NOMO-1 (cell line): ENCODE measurements around the gene HOXA5.

Experiments used
- DNase-seq, 2 experiments: peaks; one replicate each; lab custom pipeline; 2025; ENCODE audit not compliant: unreplicated experiment in 2 of 2; lab: John Stamatoyannopoulos, UW

HOXA5 gene

DNA sequence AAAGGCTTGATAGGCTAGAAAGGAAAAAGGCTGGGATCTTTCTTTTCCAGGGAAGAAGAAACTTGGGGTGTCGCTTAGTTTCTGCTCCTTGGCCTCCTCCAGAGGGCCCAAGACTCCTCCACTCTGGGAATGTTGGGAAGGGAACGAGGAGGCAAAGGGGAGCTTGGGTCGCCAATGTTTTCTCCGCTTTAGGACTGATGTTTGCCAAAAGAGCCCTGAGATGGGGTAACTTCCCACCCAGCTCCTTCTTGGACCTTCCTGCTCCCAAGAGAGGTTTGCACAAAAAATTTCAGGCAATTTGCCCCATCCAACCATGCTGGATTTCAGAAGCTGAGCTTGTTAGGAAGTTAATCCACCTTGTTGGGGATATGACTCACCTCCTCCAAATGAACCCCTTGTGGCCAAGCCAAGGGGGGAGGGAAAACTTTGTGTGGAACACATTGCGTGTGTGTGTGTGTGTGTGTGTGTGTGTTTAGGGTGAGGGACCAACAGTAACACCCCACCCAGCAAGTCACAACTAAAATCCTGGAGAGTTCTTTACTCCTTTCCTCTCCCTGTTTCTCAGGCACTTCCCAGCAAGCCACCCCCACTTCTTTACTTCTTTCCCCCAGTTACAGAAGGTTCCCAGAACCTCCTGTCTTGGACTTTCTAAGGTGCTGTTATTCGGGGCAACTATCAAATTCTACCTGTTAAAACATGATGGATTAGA, 32.3 kb downstream of the HOXA5 start:
- DNase-seq, result no peak

DNA sequence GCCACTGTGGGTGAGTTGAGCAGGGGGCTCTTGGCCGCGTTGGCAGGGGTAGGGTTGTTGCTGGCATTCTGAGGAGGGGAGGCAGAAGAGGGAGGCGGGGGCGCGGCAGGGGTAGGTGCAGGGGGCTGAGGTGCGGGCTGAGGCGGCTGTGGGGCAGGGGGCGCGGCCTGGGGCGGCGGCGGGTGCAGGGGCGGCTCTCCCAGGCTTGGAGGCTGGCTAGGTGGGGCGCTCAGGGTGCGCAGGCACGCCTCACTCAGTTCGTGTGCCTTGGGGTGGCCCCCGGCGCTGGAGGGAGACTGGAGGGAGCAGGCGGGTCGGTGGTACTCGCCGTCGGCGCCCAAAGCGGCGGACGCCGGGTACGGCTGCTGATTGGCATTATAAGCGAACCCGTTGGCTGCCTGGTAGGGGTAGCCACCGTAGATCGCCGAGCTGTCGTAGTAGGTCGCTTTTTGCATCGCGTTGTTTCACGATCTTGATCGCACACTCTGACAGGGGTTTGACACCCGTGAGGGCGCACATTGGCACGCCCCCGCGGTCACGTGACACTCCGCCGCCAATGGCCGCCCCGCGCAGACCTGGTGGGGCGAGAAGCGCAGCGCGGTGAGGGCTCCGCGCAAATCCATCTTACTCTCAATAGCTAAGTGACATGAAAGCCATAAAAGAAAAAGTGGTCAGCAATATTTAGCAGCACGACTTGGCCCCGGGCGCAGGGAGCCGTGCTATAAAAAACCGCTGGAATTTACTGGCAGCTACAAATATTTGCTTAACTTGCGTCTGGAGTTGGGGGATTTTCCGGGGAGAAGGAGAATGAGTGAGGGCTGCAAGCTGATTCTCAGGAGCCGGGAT, 33.1 kb downstream of the HOXA5 start:
- no peak for DNase-seq

DNA sequence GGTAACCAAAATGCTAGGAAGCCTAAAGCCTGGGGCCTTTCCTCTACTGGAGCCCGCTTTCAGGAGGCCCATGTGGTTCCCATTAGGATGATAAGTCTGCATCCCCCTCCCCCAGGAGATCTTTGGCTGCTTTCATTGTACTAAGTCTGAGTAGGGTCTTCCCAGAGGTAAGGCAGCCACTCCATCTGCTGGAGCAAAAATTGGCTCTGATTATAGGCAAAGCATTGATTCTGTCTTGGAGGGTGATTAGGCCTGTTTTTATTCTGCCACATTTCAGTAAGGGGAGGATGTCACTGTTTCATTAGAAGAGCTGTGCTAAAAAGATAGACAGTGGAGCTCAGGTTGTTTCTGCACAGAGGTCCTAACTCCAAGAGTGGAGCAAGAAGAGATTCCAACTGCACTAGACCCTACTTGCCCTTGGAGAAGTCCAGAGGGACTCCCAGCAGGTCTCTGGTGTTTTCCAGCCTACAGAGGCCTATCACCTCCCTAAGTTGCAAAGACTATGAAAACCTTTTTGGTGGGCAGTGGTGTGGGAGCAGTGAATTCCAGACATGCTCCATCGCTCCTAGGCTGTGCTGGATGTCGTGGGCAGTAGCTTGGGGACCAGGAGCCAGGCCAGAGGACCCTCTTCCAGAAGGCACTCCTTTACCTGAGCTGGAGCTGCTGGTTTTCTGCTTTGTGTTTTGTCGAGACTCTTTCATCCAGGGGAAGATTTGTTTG, 33.9 kb downstream of the HOXA5 start:
- DNase-seq, result no peak

DNA sequence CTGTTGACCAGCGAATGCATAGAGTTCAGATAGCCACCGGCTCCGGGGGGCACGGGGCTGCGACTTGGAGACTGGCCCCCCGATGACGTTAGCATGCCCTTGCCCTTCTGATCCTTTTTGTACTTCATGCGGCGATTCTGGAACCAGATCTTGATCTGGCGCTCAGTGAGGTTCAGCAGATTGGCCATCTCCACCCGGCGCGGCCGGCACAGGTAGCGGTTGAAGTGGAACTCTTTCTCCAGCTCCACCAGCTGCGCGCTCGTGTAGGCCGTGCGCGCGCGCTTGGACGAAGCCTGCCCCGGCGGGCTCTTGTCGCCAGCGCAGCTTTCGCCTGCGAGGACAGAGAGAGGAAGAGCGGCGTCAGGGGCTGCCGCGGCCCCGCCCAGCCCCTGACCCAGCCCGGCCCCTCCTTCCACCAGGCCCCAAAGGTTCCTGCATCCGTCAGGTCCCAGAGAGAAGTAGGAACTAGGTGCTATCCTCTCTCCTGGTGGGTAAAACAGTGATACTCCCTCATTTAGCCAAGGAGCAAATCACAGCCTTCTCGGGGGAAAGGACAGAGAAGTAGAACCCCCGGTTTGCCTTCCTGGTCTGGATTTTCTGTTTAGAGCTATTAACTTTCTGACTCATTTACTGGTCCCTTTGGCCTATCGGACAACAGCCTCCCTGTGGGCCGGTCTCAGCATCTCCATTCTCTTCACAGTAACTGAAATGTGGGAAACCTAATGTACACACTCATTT, 34.9 kb downstream of the HOXA5 start:
- no peak for DNase-seq

DNA sequence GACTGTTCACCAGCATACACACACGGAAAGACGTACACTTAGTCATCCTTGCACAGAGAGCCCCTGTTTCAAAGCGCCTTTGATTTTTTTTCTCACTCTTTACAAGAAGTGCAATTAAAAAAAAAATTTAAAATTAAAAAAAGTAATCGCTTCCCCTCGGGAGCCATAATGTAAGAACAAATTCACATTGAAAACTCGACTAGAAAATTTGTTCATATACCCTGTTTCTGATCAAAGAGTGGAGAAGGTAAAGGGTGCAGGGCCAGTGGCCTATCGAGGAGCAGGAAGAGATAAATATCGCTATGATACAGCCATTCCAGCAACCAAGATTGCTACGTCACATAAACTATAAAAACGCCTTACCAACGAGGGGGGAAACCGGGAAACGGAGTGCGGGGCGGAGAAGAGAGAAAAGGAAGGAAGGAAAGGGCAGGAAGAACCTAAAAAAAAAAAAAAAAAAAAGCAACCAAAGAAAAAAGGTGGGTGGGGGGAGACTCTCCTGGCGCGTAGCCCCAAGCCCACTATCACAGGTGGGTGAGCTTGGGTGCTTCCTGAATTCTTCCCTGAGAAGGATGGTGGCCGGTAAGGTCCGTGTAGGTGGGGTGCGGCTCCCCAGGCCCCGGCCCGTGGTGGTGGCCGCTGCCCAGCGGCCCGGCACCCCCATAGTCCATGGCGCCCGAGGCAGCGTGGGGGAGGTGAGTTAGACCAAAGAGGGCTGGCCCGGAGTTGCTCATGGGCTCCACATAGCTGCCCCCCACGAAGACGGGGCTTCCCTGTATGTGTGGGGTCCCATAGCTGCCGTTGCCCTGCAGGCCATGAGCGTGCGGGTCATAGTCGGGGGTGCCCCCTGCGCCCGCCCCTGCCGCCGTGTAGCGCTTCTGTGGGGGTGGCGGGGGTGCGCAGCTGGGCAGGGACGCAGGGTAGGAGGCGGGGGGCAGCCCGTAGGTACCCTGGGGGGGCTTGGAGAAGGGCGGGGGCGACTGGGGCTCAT, 35.8 kb downstream of the HOXA5 start:
- no peak for DNase-seq

DNA sequence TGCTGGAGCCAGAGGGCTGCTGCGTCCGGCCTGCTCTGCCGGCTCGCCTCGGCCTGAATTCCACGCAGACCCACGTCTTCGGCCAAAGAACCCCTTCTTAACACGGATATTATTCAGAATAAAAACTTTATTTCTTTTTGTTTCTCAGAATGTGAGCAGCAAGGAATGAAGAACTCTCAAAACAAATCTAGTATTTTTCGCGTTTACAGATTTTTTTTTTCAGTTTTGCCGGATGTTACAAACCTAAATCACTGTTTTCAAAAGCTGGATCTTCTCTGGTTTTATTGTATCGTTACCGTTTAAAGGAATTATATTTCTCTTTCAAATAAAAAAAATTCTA, 36.6 kb downstream of the HOXA5 start:
- no peak for DNase-seq

DNA sequence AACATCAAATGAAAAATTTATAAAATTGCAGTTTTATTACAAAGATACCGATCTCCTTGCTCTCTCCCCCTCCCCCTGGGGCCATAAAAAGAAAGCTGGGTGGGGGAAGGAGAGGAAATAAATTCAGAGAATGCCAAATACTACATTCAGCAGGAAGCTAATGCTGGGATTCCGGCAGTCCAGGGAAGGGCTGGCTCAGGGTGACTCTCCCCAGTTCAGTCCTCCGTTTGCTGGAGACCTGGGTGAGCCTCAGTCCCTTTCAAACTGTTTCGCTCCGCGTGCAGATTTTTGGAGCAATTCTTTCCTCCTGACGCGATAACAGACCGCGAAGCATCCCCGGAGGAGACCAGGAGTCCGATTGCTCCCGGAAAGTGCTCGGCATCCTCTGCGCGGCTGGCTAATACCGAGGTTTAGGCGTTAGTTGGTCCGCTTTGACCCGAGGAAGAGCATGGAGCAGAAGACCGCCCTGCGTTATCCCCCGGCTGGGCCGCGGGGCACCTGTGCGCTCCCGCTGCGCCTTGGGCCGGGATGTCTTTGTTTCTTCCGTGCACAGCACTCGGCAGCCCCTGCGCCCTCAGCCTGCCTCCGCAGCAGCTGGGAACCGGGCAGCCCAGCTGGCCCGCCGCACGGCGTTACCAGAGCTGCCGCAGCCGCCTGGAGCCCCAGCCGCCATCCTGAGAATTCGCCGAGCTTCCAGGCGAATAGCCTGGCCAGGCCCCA, 37.1 kb downstream of the HOXA5 start:
- no peak for DNase-seq

DNA sequence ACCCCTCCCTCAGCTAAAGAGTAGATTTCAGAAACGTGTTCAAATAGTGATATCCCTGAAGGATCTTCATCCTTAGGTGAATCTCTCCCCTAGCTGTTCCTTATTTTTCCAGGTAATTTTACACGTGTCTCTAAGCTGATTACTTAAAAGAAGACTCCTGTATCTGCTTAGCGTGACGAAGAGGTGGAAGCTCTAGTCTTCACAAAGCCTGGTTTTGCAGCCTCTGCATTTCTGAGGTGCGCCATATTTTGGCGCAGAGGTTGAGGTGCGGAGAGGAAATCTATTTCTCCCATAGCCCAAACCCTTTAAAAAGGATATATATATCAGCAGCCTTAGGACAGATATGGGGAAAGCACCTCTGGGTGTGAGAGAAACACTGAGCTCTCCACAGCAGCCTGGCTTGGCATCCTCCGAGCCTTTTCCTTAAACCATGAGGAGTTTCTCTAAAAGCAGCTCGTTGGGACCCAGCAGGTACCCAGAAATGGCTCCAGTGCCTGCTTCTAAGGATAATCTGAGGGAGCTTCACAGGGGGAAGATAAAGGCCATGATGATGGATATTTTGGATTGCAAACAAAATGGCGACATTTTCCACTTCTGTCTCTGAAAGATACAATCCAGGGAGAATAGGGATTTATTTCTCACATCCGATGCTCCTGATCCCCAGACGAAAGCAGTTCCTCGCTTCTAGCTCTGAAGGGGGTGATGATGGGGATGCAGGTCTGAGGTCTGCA, 38.0 kb downstream of the HOXA5 start:
- no peak for DNase-seq

DNA sequence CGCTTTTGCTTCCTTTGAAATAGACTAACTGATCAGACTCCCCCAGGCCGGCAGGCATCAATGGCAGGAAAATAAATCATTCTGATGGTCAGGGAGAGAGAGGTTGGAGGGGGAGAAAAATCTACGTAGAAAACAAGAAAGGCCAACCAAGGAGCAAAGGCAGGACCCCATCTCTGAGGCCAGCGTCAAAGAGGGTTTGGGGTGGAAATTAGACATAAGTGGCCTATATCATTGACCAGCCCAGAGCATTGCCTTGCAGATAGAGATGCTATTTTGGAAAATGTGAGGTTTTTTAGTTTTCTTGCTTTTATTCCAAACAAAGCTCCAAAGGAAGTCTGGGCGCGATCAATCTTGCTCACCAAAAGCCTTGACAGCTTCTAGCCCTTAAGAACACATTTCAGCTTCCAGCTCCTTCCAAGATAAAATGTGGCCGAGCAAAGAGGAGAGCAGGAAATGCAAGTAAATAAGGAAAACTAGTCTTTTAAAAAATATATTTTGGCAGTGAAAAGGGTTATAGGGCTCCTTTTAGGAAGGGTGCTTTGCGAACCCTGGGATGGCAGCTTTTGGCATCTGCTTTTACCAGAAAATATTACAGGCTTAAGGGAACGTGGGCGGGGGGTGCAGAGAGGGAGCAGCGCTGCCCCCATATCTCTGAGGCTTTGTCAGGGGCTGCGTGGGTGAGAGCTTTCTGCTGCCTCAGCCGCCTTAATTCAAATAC, 39.0 kb downstream of the HOXA5 start:
- no peak for DNase-seq

DNA sequence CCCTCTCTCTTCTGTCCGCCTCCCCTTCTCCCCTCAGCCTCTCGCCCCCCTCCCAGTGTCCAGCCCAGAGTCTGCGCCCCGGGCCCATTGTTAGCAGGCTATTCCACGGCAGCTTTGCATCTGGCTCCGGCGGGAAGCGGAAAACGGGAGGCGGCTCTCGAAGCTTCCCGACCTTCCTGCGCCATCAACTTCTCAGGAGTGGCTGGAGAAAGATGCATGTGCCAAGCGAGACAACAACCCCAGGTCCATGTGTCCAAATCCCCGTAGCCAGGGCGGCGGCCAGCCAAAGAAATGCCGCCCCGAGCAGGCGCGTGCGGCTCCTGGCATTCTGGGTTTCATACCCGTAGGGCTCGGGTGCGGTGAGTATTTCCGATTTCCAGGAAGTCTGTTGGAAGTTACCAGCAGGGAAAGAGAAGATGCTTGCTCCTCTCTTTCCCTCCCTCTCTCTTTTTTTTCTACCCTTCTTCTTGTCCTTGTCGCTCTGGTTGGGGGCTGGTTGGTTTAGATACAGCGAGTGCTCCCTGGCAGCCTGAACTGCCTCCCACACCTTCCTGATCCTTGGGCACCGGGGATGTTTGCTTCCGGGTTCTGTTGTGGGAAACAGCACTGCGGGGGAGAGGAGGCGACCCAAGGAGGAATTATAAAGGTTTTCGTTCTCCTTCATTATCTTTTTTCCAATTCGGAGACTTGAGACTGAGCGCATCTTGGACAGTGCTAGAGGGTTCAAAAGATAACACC, 39.8 kb downstream of the HOXA5 start:
- no peak for DNase-seq

DNA sequence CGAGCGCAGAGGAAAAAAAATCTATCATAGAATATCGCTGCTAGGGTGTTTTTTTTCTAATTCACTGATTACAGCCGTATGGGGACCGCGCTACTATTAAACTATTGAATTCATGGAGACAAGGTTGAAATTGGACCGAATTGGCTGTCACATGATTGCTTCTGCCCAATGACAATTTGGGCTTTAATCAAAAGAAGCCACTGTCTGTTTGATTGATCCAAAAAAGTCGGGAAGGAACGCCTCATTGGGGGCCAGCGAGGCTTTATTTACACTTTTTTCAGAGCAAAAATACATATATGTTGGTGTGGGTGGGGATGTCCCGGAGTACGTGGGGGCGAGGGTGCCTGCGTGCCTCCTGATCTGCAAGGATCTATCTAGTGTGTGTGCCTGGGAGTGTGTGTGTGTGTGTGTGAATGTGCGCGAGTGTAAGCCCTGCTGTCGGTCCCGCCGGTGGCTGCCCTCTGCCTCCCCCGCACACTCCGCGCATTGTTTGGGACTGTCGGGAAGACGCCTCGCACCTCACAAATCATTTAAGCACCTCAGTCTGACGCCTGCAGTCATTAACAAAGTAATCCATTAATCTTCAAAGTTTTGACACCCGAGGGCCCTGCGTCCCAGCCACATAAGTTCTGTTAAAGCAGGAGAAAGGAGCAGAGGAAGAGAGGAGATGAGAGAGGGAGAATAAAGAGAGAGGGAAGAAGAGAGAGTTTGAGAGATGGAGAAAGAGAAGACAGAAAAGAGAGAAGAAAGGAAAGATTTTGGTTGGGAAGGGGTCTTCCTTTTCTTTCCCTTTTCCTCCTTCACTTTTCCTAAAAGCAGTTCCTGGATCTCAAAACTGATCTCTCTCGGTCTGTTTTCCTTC, 40.7 kb downstream of the HOXA5 start, which contains the start of gene HOXA2:
HOXA2 (minus strand) TSS at position 103 of the 862 bp plus-strand sequence. CDS start 183 bp downstream, outside the sequence.
- DNase-seq, result peak; percentile 27 to 29

DNA sequence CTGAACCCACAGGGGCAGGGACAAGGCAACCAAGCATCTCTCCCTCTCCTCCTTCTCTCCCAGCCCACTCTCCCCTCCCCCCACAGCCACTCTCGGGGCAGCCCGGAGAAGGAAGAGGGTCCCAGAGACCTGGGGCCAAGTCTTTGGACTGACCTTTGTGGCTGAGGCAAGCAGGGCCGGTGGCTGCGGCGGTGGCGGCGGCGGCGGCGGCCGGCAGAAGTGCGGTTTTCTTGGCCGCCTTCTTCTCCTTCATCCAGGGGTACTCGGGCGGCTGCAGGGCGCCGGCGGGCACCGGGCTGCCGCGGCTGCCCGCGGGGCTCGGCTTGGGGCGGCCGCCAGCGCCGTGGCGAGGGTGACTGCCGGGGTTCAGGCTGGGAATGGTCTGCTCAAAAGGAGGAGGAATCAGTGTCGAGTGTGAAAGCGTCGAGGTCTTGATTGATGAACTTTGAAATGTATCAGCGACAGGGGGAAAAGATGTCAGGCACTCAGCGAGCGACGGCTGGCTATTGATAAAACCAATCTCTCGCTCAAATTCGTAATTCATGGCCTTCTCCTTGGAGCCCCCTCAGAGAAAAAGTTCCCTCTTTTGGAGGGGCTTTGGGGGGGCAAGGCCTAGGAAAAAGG, 41.4 kb downstream of the HOXA5 start:
- no peak for DNase-seq

DNA sequence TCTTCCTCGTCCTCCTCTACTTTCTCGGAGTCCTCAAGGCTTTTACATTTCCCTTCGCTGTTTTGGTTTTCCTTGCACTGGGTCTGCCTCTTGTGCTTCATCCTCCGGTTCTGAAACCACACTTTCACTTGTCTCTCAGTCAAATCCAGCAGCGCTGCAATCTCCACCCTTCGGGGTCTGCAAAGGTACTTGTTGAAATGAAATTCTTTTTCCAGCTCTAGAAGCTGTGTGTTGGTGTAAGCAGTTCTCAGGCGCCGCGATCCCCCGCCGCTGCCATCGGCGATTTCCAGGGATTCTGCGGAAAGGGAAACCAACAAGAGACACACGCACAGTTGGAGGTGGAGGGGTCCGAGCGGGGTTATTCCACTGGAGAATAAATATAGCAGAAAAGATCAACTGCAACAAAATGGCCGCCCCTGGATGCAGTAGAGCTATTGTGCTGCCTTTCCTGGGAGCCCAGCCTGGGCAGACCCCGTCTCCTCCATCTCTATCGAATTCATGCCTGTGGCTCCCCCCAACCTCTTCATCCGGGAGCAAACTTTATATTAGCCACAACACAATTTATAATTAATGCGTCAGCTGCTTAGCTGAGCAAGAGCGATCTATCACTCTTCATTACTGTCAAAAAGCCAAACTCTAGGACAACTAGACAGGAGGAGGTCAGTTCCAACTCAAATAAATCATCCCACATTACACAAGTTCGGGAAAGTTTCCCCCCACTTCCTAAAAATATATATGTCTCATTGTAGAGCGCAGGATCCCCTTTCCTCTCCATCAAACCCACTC, 42.1 kb downstream of the HOXA5 start:
- DNase-seq, result no peak

DNA sequence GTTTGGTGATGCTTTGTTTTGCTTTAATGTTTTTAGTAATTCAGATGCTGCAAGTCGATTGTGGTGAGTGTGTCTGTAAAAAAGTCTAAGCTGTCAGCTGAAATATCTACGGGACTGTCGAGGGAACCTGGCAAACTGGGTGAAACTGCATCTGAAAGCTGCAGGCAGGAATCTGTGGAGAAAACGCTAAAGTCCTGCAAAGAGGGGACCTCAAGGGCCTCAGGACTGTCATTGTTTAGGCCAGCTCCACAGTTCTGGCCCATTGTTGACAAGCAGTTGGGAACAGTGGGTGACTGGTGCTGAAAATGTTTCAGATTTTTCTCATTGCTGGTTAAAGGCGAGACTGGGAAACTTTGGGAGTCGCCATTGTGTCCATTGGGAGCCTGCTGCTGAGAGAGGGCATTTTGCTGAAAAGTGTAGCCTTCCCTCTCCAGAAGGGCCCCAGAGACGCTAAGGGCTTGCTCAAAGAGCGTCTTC, 42.7 kb downstream of the HOXA5 start:
- no peak for DNase-seq
